Measurements from ENCODE around the gene CAMTA1. TPM values are rescaled to one million over a fixed set of nuclear protein-coding genes. Genes with fewer than 3 reads are reported as not detected.

The CAMTA1 gene
- total RNA-seq, 1 donor from 2014 or later: 268 TPM

DNA sequence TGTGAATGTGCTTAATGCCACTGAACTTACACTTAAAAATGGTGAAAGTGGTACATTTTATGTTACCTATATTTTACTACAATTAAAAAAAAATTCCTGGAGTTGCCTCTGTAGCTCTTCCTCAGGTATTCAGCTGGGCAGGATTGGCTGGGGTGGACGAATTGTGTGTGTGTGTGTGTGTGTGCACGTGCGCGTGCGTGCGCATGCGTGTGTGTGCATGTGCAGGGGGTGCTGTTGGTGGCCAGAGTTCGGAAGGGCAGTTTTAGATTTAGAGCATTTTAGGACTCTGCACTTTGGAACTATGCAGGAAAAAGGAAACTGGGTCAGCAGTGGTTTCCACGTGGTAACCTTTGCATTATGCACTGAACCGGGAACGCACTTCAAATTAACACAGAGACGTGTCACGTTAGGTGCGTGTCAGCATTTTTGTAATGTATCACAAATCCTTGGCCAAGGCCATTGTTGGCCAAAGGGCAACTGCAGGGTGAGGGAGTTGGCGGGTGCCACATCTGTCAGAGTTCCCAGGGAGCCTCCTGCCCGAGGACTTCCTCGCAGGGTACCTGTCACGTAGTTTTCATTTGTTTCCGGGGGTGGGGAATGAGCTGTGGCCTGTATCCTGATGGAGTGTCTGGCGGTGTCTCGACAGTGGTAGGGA, 312.8 kb downstream of the CAMTA1 start:
- peaks cover 17% of the 10 kb centered on the region for H3F3A ChIP-seq (ENCODE audit: low read depth)
- H3K27me3 Mint-ChIP-seq (ENCODE audit: insufficient read depth, low read depth): no peaks in the 10 kb centered on the region
- no peaks in the 10 kb centered on the region for H3K36me3 Mint-ChIP-seq
- no peaks in the 10 kb centered on the region for H3K36me3 ChIP-seq
- TF ChIP-seq EZH2phosphoT487 (IDR thresholded peaks at IDR 0.05) (no peak), EZH2 (IDR thresholded peaks at IDR 0.05) (no peak)
- TF ChIP-seq, protein P1, sequence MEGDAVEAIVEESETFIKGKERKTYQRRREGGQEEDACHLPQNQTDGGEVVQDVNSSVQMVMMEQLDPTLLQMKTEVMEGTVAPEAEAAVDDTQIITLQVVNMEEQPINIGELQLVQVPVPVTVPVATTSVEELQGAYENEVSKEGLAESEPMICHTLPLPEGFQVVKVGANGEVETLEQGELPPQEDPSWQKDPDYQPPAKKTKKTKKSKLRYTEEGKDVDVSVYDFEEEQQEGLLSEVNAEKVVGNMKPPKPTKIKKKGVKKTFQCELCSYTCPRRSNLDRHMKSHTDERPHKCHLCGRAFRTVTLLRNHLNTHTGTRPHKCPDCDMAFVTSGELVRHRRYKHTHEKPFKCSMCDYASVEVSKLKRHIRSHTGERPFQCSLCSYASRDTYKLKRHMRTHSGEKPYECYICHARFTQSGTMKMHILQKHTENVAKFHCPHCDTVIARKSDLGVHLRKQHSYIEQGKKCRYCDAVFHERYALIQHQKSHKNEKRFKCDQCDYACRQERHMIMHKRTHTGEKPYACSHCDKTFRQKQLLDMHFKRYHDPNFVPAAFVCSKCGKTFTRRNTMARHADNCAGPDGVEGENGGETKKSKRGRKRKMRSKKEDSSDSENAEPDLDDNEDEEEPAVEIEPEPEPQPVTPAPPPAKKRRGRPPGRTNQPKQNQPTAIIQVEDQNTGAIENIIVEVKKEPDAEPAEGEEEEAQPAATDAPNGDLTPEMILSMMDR (IDR thresholded peaks at IDR 0.05): no peak
- no peak overlapping the region for H3K9ac ChIP-seq
- H3K4me3 ChIP-seq: no peak overlapping the region
- no peak overlapping the region for H3K4me3 Mint-ChIP-seq
- no peak overlapping the region for H3K4me2 ChIP-seq
- H4K20me1 ChIP-seq (ENCODE audit: low read depth): peaks cover 7% of the 10 kb centered on the region
- H3K4me1 Mint-ChIP-seq: peaks cover 16% of the 10 kb centered on the region
- H3K79me2 ChIP-seq (ENCODE audit: low read depth): no peaks in the 10 kb centered on the region
- no peak overlapping the region for H2AFZ ChIP-seq (replicated peaks)
- H3K27ac Mint-ChIP-seq: no peak overlapping the region
- no peak overlapping the region for H3K27ac ChIP-seq
- H3K9me3 ChIP-seq (ENCODE audit: low read depth): no peaks in the 10 kb centered on the region
- DNase-seq (ENCODE audit: low spot score): no peak
- H3K9me3 Mint-ChIP-seq: no peaks in the 10 kb centered on the region
- no peaks in the 10 kb centered on the region for H3K4me1 ChIP-seq
- H3K27me3 ChIP-seq: no peaks in the 10 kb centered on the region

DNA sequence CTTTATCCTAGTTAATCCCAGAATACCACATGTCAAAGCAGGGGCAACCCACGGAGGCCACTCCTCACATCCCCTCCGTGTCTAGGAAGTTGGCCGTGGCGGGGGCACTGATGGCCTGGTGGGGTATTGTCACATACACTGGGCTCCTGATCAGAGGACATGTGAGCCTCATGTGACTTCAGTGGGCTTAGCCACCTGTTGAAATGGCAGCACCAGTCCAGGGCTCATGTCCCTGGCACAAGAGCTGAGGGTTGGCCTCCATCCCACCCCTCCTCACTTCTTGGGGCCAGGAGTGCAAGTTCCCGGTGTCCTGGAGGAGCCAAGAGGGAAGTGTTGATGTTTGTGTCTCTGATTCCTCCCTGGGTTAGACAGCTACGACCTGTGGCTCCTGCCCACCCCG, 313.4 kb downstream of the CAMTA1 start:
- Mint-ChIP-seq H3K4me3 (no peak overlapping the region), H3K9me3 (no peaks in the 10 kb centered on the region), H3K27ac (no peak overlapping the region), H3K27me3 (ENCODE audit: insufficient read depth, low read depth) (no peaks in the 10 kb centered on the region), H3K36me3 (no peaks in the 10 kb centered on the region), H3K4me1 (peaks cover 16% of the 10 kb centered on the region)
- Histone ChIP-seq H3K36me3 (no peaks in the 10 kb centered on the region), H2AFZ (replicated peaks) (no peak overlapping the region), H3K4me1 (no peaks in the 10 kb centered on the region), H3K27ac (no peak overlapping the region), H3K27me3 (no peaks in the 10 kb centered on the region), H3F3A (ENCODE audit: low read depth) (peaks cover 23% of the 10 kb centered on the region), H3K9me3 (ENCODE audit: low read depth) (no peaks in the 10 kb centered on the region), H3K4me3 (no peak overlapping the region), H4K20me1 (ENCODE audit: low read depth) (peaks cover 4% of the 10 kb centered on the region), H3K79me2 (ENCODE audit: low read depth) (no peaks in the 10 kb centered on the region), H3K9ac (no peak overlapping the region), H3K4me2 (no peak overlapping the region)
- TF ChIP-seq, protein P1 (IDR thresholded peaks at IDR 0.05): no peak
- TF ChIP-seq EZH2 (IDR thresholded peaks at IDR 0.05) (no peak), EZH2phosphoT487 (IDR thresholded peaks at IDR 0.05) (no peak)
- no peak for DNase-seq (ENCODE audit: low spot score)

DNA sequence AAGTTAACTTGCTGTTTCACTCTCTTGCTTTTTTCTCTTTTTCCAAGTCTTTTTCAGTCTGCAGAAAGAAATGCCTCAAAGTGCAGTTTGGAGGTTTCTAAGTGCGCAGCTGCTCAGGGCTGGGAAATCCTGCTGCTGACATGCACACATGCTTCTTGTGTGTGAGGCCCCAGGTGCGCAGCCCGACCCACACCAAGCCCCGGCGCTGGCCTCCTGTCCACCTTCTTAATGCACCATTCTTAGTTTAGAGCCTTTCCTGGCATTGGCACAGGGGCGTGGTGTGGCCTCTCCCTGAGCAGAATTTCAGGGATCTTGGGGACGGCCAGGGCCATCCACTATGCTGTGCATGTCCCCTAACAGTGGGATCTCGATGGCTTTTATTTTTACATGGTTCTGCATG, 315.2 kb downstream of the CAMTA1 start:
- H3K36me3 ChIP-seq: no peaks in the 10 kb centered on the region
- TF ChIP-seq, protein P1 (IDR thresholded peaks at IDR 0.05): no peak
- TF ChIP-seq EZH2phosphoT487 (IDR thresholded peaks at IDR 0.05): no peak
- TF ChIP-seq EZH2 (IDR thresholded peaks at IDR 0.05): no peak
- no peaks in the 10 kb centered on the region for H3K27me3 ChIP-seq
- no peak overlapping the region for H3K9ac ChIP-seq
- H3K4me1 Mint-ChIP-seq: peaks cover 16% of the 10 kb centered on the region
- H3K4me3 Mint-ChIP-seq: no peak overlapping the region
- no peak for DNase-seq (ENCODE audit: low spot score)
- H3K4me1 ChIP-seq: no peaks in the 10 kb centered on the region
- no peak overlapping the region for H3K4me2 ChIP-seq
- H3K79me2 ChIP-seq (ENCODE audit: low read depth): no peaks in the 10 kb centered on the region
- H3K4me3 ChIP-seq: no peak overlapping the region
- H4K20me1 ChIP-seq (ENCODE audit: low read depth): no peaks in the 10 kb centered on the region
- H3K9me3 Mint-ChIP-seq: no peaks in the 10 kb centered on the region
- H3K27ac Mint-ChIP-seq: no peak overlapping the region
- H3K27me3 Mint-ChIP-seq (ENCODE audit: insufficient read depth, low read depth): no peaks in the 10 kb centered on the region
- H3K27ac ChIP-seq: no peak overlapping the region
- H2AFZ ChIP-seq (replicated peaks): no peak overlapping the region
- H3K9me3 ChIP-seq (ENCODE audit: low read depth): no peaks in the 10 kb centered on the region
- H3F3A ChIP-seq (ENCODE audit: low read depth): peaks cover 32% of the 10 kb centered on the region
- no peaks in the 10 kb centered on the region for H3K36me3 Mint-ChIP-seq

All from neural progenitor cell (in vitro differentiated cells).